ENCODE results near the gene SPATS2L.

The SPATS2L gene

DNA sequence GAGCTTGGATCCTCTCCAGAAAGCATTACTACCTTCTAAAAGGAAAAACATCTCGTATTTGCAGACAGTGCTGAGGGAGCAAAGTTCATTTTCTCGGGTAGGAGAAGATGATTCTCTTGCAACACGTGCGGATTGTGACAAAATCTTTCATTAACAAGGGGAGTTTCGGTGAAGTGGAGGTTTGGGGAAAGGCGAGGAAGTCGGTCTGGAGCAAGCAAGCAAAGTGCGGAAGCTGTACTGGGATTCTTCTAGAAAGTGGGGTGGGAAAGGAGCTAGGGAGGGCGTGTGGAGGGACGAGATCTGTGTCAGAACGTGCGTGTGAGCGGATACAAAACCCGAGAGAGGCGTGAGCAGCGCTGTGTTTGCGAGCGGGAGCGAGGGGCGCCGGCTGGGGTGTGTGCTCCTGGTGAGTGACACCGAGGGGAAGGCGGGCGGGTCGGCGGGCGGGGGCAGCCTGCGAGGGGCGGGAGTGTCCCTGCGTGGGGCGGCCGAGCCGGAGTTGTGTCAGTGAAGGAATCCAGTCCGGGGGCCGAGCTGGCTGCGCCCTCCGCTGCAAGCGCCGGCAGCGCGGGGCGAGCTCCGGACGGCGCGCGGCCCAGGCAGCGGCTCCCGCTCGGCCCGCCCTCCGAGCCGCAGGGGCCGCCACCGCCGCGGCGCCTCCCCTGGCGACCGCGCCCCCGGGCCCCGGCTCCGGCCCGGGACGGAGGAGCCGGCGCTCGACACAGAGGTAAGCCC is at the start of gene SPATS2L:
TSS of gene SPATS2L (plus strand) at position 498 of the 735 bp plus-strand sequence. CDS start 82,552 bp downstream, outside the sequence.
- DNase-seq (ENCODE audit: low read depth, low spot score): no peak

- no peak for DNase-seq (ENCODE audit: low read depth, low spot score)
Observed at GRCh38 chr2:200257570-200257969, 48.9 kb upstream of the SPATS2L start.

DNA sequence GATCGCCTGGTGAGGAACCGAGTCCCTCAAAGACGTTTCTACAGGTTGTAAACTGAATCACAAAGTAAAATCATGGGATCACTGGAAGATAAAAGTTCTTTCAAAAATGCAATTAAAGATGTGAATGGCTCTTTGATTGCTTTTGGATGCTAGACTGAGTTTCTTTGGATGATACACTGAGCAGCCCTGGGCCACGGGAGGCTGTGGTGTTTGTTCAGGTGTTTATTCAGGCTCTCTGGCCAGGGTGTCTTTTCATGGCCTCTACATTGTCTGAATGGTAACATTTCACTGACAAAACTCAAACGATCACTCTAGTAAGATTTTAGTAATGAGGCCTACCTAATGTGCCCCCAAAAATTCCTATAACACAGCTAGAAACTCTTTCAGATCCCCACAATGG is 48.4 kb upstream of the SPATS2L start:
- no peak for DNase-seq (ENCODE audit: low read depth, low spot score)

- DNase-seq (ENCODE audit: low read depth, low spot score): no peak
Observed at GRCh38 chr2:200258881-200259576, 47.5 kb upstream of the SPATS2L start.

GRCh38 chr2:200259577-200259957 is 46.9 kb upstream of the SPATS2L start:
- no peak for DNase-seq (ENCODE audit: low read depth, low spot score)

GRCh38 chr2:200262047-200262446 is 44.4 kb upstream of the SPATS2L start:
- no peak for DNase-seq (ENCODE audit: low read depth, low spot score)

DNA sequence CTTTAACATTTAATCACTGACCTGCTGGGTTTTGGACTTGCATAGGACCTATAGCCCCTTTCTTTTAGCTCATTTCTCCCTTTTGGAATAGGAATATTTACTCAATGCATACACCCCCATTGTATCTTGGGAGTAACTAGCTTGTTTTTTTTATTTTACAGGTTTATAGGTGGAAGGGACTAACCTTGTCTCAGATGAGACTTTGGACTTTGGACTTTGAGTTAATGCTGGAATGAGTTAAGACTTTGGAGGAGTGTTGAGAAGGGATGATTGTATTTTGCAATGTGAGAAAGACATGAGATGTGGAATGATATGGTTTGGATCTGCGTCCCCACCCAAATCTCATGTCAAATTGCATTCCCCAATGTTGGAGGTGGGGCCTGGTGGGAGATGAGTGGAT is 43.2 kb upstream of the SPATS2L start:
- no peak for DNase-seq (ENCODE audit: low read depth, low spot score)

- no peak for DNase-seq (ENCODE audit: low read depth, low spot score)
Observed at GRCh38 chr2:200264631-200265030, 41.9 kb upstream of the SPATS2L start.

DNA sequence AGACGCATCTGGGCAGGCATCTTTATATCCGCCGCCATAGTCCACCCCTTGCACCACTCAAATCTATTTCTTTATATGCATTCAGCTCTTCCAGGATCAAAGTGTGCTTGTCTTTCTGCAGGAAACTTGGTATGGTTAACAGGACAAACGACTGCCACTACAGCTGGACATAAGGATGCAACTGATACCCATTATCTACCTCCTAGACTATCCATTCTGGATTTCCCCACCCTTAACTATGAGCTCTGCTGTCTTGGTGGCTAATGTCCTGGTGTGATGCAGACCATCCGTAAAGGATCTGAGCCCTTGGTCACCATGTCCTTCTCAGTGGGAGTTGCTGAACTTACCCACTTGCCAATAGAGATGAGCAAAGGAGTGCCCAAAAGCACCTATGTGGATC is 40.1 kb upstream of the SPATS2L start:
- no peak for DNase-seq (ENCODE audit: low read depth, low spot score)

GRCh38 chr2:200267350-200267749 is 39.1 kb upstream of the SPATS2L start:
- no peak for DNase-seq (ENCODE audit: low read depth, low spot score)

- DNase-seq (ENCODE audit: low read depth, low spot score): no peak
Observed at GRCh38 chr2:200270732-200271131, 35.8 kb upstream of the SPATS2L start.

DNA sequence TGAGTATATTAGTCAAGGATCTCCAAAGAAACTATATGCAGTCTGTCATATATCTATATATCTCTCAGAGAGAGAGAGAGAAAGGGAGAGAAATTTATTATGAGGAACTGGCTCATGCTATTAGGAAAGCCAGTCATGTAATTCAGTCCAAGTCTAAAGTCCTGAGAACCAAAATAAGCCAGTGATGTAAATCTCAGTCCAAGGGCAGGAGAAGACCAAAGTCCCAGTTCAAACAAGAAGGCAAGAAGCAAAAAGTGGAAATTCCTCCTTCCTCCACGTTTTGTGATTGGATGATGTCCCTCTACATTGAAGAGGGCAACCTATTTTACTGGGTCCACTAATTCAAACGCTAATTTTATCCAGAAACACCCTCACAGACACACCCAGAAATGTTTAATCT is 34.2 kb upstream of the SPATS2L start:
- no peak for DNase-seq (ENCODE audit: low read depth, low spot score)

- no peak for DNase-seq (ENCODE audit: low read depth, low spot score)
Observed at GRCh38 chr2:200274116-200275075, 32.1 kb upstream of the SPATS2L start.

GRCh38 chr2:200275295-200276013 is 31.0 kb upstream of the SPATS2L start:
- no peak for DNase-seq (ENCODE audit: low read depth, low spot score)

GRCh38 chr2:200276472-200276871 is 30.0 kb upstream of the SPATS2L start:
- no peak for DNase-seq (ENCODE audit: low read depth, low spot score)

GRCh38 chr2:200278694-200279316 is 27.7 kb upstream of the SPATS2L start:
- DNase-seq (ENCODE audit: low read depth, low spot score): no peak

GRCh38 chr2:200279857-200280256 is 26.6 kb upstream of the SPATS2L start:
- no peak for DNase-seq (ENCODE audit: low read depth, low spot score)

- DNase-seq (ENCODE audit: low read depth, low spot score): no peak
Observed at GRCh38 chr2:200286578-200286977, 19.9 kb upstream of the SPATS2L start.

- DNase-seq (ENCODE audit: low read depth, low spot score): no peak
Observed at GRCh38 chr2:200288670-200289429, 17.6 kb upstream of the SPATS2L start.

GRCh38 chr2:200296118-200296517 is 10.4 kb upstream of the SPATS2L start:
- DNase-seq (ENCODE audit: low read depth, low spot score): no peak

Measured in brain pericyte (primary cell).